HEK293 (cell line): ENCODE results near the gene TAC3.
A peak's percentile ranks its signal among the peaks of the same experiment; 100 is the strongest.

Experiments used
- CTCF ChIA-PET: fragments of 350-600 bp; formaldehyde crosslinking; extraction: SDS; loops from one replicate; lab custom pipeline; 2021; ENCODE audit warnings: antibody characterized with exemption; lab: Yijun Ruan, JAX
- POLR2A ChIA-PET: fragments of 300-600 bp; formaldehyde crosslinking; extraction: SDS; loops from one replicate; lab custom pipeline; 2020; ENCODE audit warnings: antibody characterized with exemption, inconsistent platforms; lab: Yijun Ruan, JAX
- H3K27ac ChIP-seq: fragments of 200-500 bp; sonication (Bioruptor generic); 2 replicates; pipeline ENCODE4 v1.5.1; 2014; ENCODE audit warnings: low read depth, low read length, control low read depth, inconsistent platforms; ENCODE audit errors: extremely low read depth
- H3K36me3 ChIP-seq, 2 experiments: fragments of 200-500 bp in 1 of 2; sonication (Bioruptor generic) in 1 of 2; 1 replicate in 1 of 2; 2 replicates in 1 of 2; pipeline ENCODE4 v1.5.1; 2014 to 2017; ENCODE audit warnings: inconsistent platforms in 2 of 2, low read length in 2 of 2; ENCODE audit not compliant: control insufficient read depth in 2 of 2, insufficient read depth in 1 of 2
- H3K4me1 ChIP-seq: fragments of 200-500 bp; sonication (Bioruptor generic); 2 replicates; pipeline ENCODE4 v1.5.1; 2014; ENCODE audit warnings: mild to moderate bottlenecking, low read length, inconsistent platforms; ENCODE audit not compliant: control insufficient read depth, insufficient read depth
- H3K4me3 ChIP-seq: 2 replicates; pipeline ENCODE4 v1.5.1; 2011; ENCODE audit warnings: low read depth, mild to moderate bottlenecking, control low read depth, low read length, moderate library complexity
- H3K9me3 ChIP-seq: fragments of 200-500 bp; sonication (Bioruptor generic); 2 replicates; pipeline ENCODE4 v1.5.1; 2014; ENCODE audit warnings: low read depth, low read length, inconsistent platforms; ENCODE audit not compliant: control insufficient read depth, insufficient read depth
- IKZF3 ChIP-seq: fragments of 450-650 bp; IDR thresholded peaks from 2 replicates; pipeline ENCODE4 v1.5.0; 2018; ENCODE audit warnings: missing biosample characterization, mild to moderate bottlenecking, missing genetic modification characterization, moderate library complexity
- KLF1 ChIP-seq: fragments of 450-650 bp; formaldehyde crosslinking; IDR thresholded peaks from 2 replicates; pipeline ENCODE4 v1.5.1; 2016; ENCODE audit warnings: missing biosample characterization, missing genetic modification characterization
- MYNN ChIP-seq: fragments of 450-650 bp; formaldehyde crosslinking; IDR thresholded peaks from 2 replicates; pipeline ENCODE4 v1.5.1; 2016; ENCODE audit warnings: missing biosample characterization, missing genetic modification characterization, borderline replicate concordance
- PRDM1 ChIP-seq: fragments of 450-650 bp; formaldehyde crosslinking; IDR thresholded peaks from 2 replicates; pipeline ENCODE4; 2016; ENCODE audit warnings: missing biosample characterization, missing genetic modification characterization
- PRDM10 ChIP-seq: fragments of 450-650 bp; formaldehyde crosslinking; IDR thresholded peaks from 2 replicates; pipeline ENCODE4 v1.5.1; 2016; ENCODE audit warnings: missing biosample characterization, missing genetic modification characterization
- RBAK ChIP-seq: fragments of 450-650 bp; formaldehyde crosslinking; IDR thresholded peaks from 2 replicates; pipeline ENCODE4 v1.5.1; 2016; ENCODE audit warnings: missing biosample characterization, missing genetic modification characterization
- SALL2 ChIP-seq: fragments of 450-650 bp; formaldehyde crosslinking; IDR thresholded peaks from 2 replicates; pipeline ENCODE4 v1.5.0; 2017; ENCODE audit warnings: missing biosample characterization, mild to moderate bottlenecking, missing genetic modification characterization, borderline replicate concordance
- ZBTB20 ChIP-seq: fragments of 450-650 bp; formaldehyde crosslinking; IDR thresholded peaks from 2 replicates; pipeline ENCODE4 v1.5.1; 2016; ENCODE audit warnings: missing biosample characterization, missing genetic modification characterization
- ZBTB8A ChIP-seq: fragments of 450-650 bp; formaldehyde crosslinking; IDR thresholded peaks from 2 replicates; pipeline ENCODE4 v1.5.1; 2016; ENCODE audit warnings: missing biosample characterization, missing genetic modification characterization
- ZEB2 ChIP-seq: fragments of 450-650 bp; formaldehyde crosslinking; IDR thresholded peaks from 2 replicates; pipeline ENCODE4 v1.5.1; 2016; ENCODE audit warnings: missing biosample characterization, missing genetic modification characterization
- ZFP3 ChIP-seq: fragments of 450-650 bp; formaldehyde crosslinking; IDR thresholded peaks from 2 replicates; pipeline ENCODE4 v1.5.1; 2016; ENCODE audit warnings: low read depth, missing biosample characterization, missing genetic modification characterization
- ZNF138 ChIP-seq: fragments of 450-650 bp; formaldehyde crosslinking; IDR thresholded peaks from 2 replicates; pipeline ENCODE4 v1.5.1; 2016; ENCODE audit warnings: missing biosample characterization, missing genetic modification characterization, borderline replicate concordance
- ZNF23 ChIP-seq: fragments of 450-650 bp; formaldehyde crosslinking; IDR thresholded peaks from 2 replicates; pipeline ENCODE4 v1.5.1; 2016; ENCODE audit warnings: missing biosample characterization, missing genetic modification characterization, borderline replicate concordance
- ZNF366 ChIP-seq: fragments of 450-650 bp; formaldehyde crosslinking; conservative IDR thresholded peaks from 2 replicates; pipeline ENCODE4 v1.5.1; 2016; ENCODE audit warnings: missing biosample characterization, missing genetic modification characterization
- ZNF37A ChIP-seq: fragments of 450-650 bp; IDR thresholded peaks from 2 replicates; pipeline ENCODE4 v1.5.1; 2018; ENCODE audit warnings: missing biosample characterization, missing genetic modification characterization
- ZNF514 ChIP-seq: fragments of 450-650 bp; formaldehyde crosslinking; IDR thresholded peaks from 2 replicates; pipeline ENCODE4 v1.5.1; 2016; ENCODE audit warnings: missing biosample characterization, missing genetic modification characterization
- ZNF548 ChIP-seq: fragments of 450-650 bp; formaldehyde crosslinking; IDR thresholded peaks from 2 replicates; pipeline ENCODE4 v1.5.1; 2016; ENCODE audit warnings: missing biosample characterization, missing genetic modification characterization
- ZNF555 ChIP-seq: fragments of 450-650 bp; formaldehyde crosslinking; conservative IDR thresholded peaks from 2 replicates; pipeline ENCODE4 v1.5.1; 2017; ENCODE audit warnings: missing biosample characterization, mild to moderate bottlenecking, missing genetic modification characterization, inconsistent platforms
- ZNF580 ChIP-seq: fragments of 450-650 bp; formaldehyde crosslinking; IDR thresholded peaks from 2 replicates; pipeline ENCODE4 v1.5.1; 2016; ENCODE audit warnings: missing biosample characterization, missing genetic modification characterization
- ZNF621 ChIP-seq: fragments of 450-650 bp; formaldehyde crosslinking; IDR thresholded peaks from 2 replicates; pipeline ENCODE4 v1.5.1; 2017; ENCODE audit warnings: missing biosample characterization, missing genetic modification characterization
- ZNF623 ChIP-seq: fragments of 450-650 bp; formaldehyde crosslinking; IDR thresholded peaks from 2 replicates; pipeline ENCODE4 v1.5.1; 2016; ENCODE audit warnings: missing biosample characterization, missing genetic modification characterization
- ZNF629 ChIP-seq: fragments of 450-650 bp; formaldehyde crosslinking; IDR thresholded peaks from 2 replicates; pipeline ENCODE4 v1.5.1; 2017; ENCODE audit warnings: missing biosample characterization, missing genetic modification characterization
- ZNF707 ChIP-seq: fragments of 450-650 bp; formaldehyde crosslinking; IDR thresholded peaks from 2 replicates; pipeline ENCODE4 v1.5.1; 2016; ENCODE audit warnings: missing biosample characterization, missing genetic modification characterization
- ZNF791 ChIP-seq: fragments of 450-650 bp; formaldehyde crosslinking; IDR thresholded peaks from 2 replicates; pipeline ENCODE4 v1.5.1; 2016; ENCODE audit warnings: missing biosample characterization, missing genetic modification characterization

Gene TAC3

GRCh38 chr12:57044468-57044867 is 28.1 kb upstream of the TAC3 start:
- no peak for TF ChIP-seq SALL2 (tag by site-specific recombination)
- no peak for TF ChIP-seq ZNF629 (tag by site-specific recombination)
- no peak for TF ChIP-seq ZBTB8A (tag by site-specific recombination)
- no peak for TF ChIP-seq ZNF791 (tag by site-specific recombination)
- TF ChIP-seq ZNF707, result no peak
- no peak for TF ChIP-seq RBAK (tag by site-specific recombination)
- no peak for TF ChIP-seq PRDM10 (tag by site-specific recombination)
- TF ChIP-seq ZNF621 (tag by site-specific recombination), result no peak
- TF ChIP-seq ZNF623, result no peak
- TF ChIP-seq ZNF514 (tag by site-specific recombination), result no peak
- TF ChIP-seq ZNF23 (tag by site-specific recombination), result no peak
- TF ChIP-seq ZNF548 (tag by site-specific recombination), result no peak
- H3K9me3 ChIP-seq, result no peaks in the 10 kb centered on the region
- no peaks in the 10 kb centered on the region for H3K36me3 ChIP-seq
- no peak overlapping the region for H3K4me3 ChIP-seq
- H3K27ac ChIP-seq, result no peak overlapping the region
- ChIA-PET CTCF (interaction anchor here (0.7 kb wide), 1 partner anchor 14 kb away, joined by 3 read pairs; no protein-coding TSS in a partner anchor), POLR2A (no interaction called here)
- no peaks in the 10 kb centered on the region for H3K4me1 ChIP-seq

- Histone ChIP-seq H3K36me3 (no peaks in the 10 kb centered on the region), H3K4me1 (no peaks in the 10 kb centered on the region), H3K9me3 (no peaks in the 10 kb centered on the region), H3K27ac (no peak overlapping the region), H3K4me3 (no peak overlapping the region)
- TF ChIP-seq ZNF555 (tag by site-specific recombination) (no peak), PRDM1 (tag by site-specific recombination) (peak; percentile 63), MYNN (tag by site-specific recombination) (no peak)
- ChIA-PET CTCF (interaction anchor here (1.0 to 1.7 kb wide), 2 partner anchors 17 to 50 kb away, joined by 3 to 10 read pairs; no protein-coding TSS in a partner anchor), POLR2A (no interaction called here)
These were observed 26.4 kb upstream of the TAC3 start for GRCh38 chr12:57042695-57043094.

GRCh38 chr12:57040750-57041149 is 24.4 kb upstream of the TAC3 start:
- no peak overlapping the region for H3K27ac ChIP-seq
- ChIA-PET CTCF (interaction anchor here (0.7 to 1.7 kb wide), 7 partner anchors 20 to 72 kb away, joined by 3 to 7 read pairs (median 4); no protein-coding TSS in a partner anchor), POLR2A (interaction anchor here (1.2 kb wide), 1 partner anchor 9 kb away, joined by 3 read pairs; no protein-coding TSS in a partner anchor)
- H3K9me3 ChIP-seq, result no peaks in the 10 kb centered on the region
- no peak for TF ChIP-seq ZNF580 (tag by site-specific recombination)
- no peak for TF ChIP-seq ZBTB20 (tag by site-specific recombination)
- TF ChIP-seq ZNF366 (tag by site-specific recombination), result no peak
- no peak for TF ChIP-seq KLF1 (tag by site-specific recombination)
- TF ChIP-seq ZNF138 (tag by site-specific recombination), result no peak
- no peak for TF ChIP-seq IKZF3 (tag by site-specific recombination)
- no peak for TF ChIP-seq ZNF37A
- no peak for TF ChIP-seq ZEB2
- no peak for TF ChIP-seq ZFP3 (tag by site-specific recombination)
- H3K4me3 ChIP-seq, result no peak overlapping the region
- H3K4me1 ChIP-seq, result no peaks in the 10 kb centered on the region
- no peaks in the 10 kb centered on the region for H3K36me3 ChIP-seq
